Endothelial cell of umbilical vein (primary cell): ENCODE data around the gene FGF12. TPM values are rescaled to one million over a fixed set of nuclear protein-coding genes. Genes with fewer than 3 reads are reported as not detected.

Experiments
- BruUV-seq: library from RNA; stranded (reverse); fragments of 400-500 nt; replicated peaks from 2 replicates; lab custom pipeline; 2021; lab: Mats Ljungman, UMichigan
- CTCF ChIA-PET: fragments of 300-600, 350-600 bp; sonication (Branson Sonifier 250); formaldehyde crosslinking; loops from one replicate; lab custom pipeline; 2021; ENCODE audit warnings: antibody characterized with exemption, inconsistent platforms; lab: Charles Lee
- POLR2A ChIA-PET: fragments of 300-600, 350-600 bp; sonication (Branson Sonifier 250); formaldehyde crosslinking; loops from one replicate; lab custom pipeline; 2021; ENCODE audit warnings: antibody characterized with exemption, inconsistent platforms; lab: Charles Lee
- DNase-seq: peaks from one replicate; pipeline ENCODE4 v3.0.0-alpha.2; 2011; ENCODE audit warnings: low read depth, low spot score
- FAIRE-seq: peaks from 2 replicates; lab custom pipeline; 2011; peaks lifted over from hg19 to GRCh38; lab: Jason Lieb, UNC
- H2AFZ ChIP-seq: 2 replicates; pipeline ENCODE4 v1.6.0; 2012; ENCODE audit warnings: low read depth, low read length, control low read depth, inconsistent platforms
- H3K27ac ChIP-seq: 2 replicates; pipeline ENCODE4 v1.5.1; 2011; ENCODE audit warnings: low read depth, mild to moderate bottlenecking, control low read depth, low read length, moderate library complexity; ENCODE audit not compliant: insufficient read depth
- H3K27me3 ChIP-seq, 2 experiments: 2 replicates each; pipeline versions ENCODE4 v1.6.0 to v1.6.1; 2011; ENCODE audit warnings: low read length in 2 of 2, mixed read lengths in 1 of 2; ENCODE audit not compliant: control insufficient read depth in 2 of 2, insufficient read depth in 2 of 2
- H3K36me3 ChIP-seq, 2 experiments: 2 replicates in 1 of 2; 3 replicates in 1 of 2; pipeline ENCODE4 v1.5.1; 2011; ENCODE audit warnings: low read length in 2 of 2, mild to moderate bottlenecking in 1 of 2, moderate library complexity in 1 of 2; ENCODE audit not compliant: control insufficient read depth in 2 of 2, insufficient read depth in 2 of 2; ENCODE audit errors: extremely low read depth in 1 of 2
- H3K4me1 ChIP-seq: 3 replicates; pipeline ENCODE4 v1.5.1; 2011; ENCODE audit warnings: mild to moderate bottlenecking, low read length; ENCODE audit not compliant: control insufficient read depth, insufficient read depth; ENCODE audit errors: extremely low read depth
- H3K4me2 ChIP-seq: 2 replicates; pipeline ENCODE4 v1.6.1; 2011; ENCODE audit warnings: low read length, control low read depth, mixed read lengths; ENCODE audit not compliant: insufficient read depth
- H3K4me3 ChIP-seq, 3 experiments: fragments of 200-600 bp in 1 of 3; sonication (generic), shearing (Covaris generic) in 1 of 3; replicated peaks in 1 of 3; 2 replicates each; pipeline ENCODE4 v1.5.1; 2011 to 2016; ENCODE audit warnings: control low read depth in 3 of 3, low read length in 3 of 3, mild to moderate bottlenecking in 2 of 3, inconsistent platforms in 1 of 3, low read depth in 1 of 3, moderate library complexity in 1 of 3; ENCODE audit not compliant: insufficient read depth in 1 of 3
- H3K79me2 ChIP-seq: 2 replicates; pipeline ENCODE4 v1.6.0; 2012; ENCODE audit warnings: low read length, inconsistent platforms; ENCODE audit not compliant: control insufficient read depth, insufficient read depth
- H3K9ac ChIP-seq: replicated peaks from 2 replicates; pipeline ENCODE3; 2011; ENCODE audit warnings: low read length, control low read depth; ENCODE audit not compliant: insufficient read depth; ENCODE audit errors: extremely low read depth
- H3K9me1 ChIP-seq: replicated peaks from 3 replicates; pipeline ENCODE4 v1.6.0; 2011; ENCODE audit warnings: mild to moderate bottlenecking, low read length; ENCODE audit not compliant: control insufficient read depth, insufficient read depth; ENCODE audit errors: extremely low read depth
- H3K9me3 ChIP-seq: replicated peaks from 2 replicates; pipeline ENCODE4 v1.5.1; 2012; ENCODE audit warnings: low read length, inconsistent platforms; ENCODE audit not compliant: control insufficient read depth, insufficient read depth
- H4K20me1 ChIP-seq: replicated peaks from 2 replicates; pipeline ENCODE3; 2011; ENCODE audit warnings: mild to moderate bottlenecking, low read length; ENCODE audit not compliant: control insufficient read depth, insufficient read depth; ENCODE audit errors: extremely low read depth
- CTCF ChIP-seq, 2 donors: IDR thresholded peaks; 1 replicate in 1 of 2; 2 replicates in 1 of 2; pipeline ENCODE4 v1.5.1; 2011; ENCODE audit warnings: low read length in 2 of 2, mild to moderate bottlenecking in 2 of 2, moderate library complexity in 2 of 2, control low read depth in 1 of 2, inconsistent platforms in 1 of 2, low read depth in 1 of 2; ENCODE audit not compliant: insufficient read depth in 1 of 2; ENCODE audit errors: extremely low read depth in 1 of 2
- EZH2 ChIP-seq: IDR thresholded peaks from 2 replicates; pipeline ENCODE4 v1.6.1; 2012; ENCODE audit warnings: borderline replicate concordance, low read depth, mild to moderate bottlenecking, moderate library complexity, low read length, inconsistent platforms; ENCODE audit not compliant: severe bottlenecking
- FOS ChIP-seq: IDR thresholded peaks from 2 replicates; pipeline ENCODE4 v1.6.1; 2011; ENCODE audit warnings: mild to moderate bottlenecking, low read length, moderate library complexity, borderline replicate concordance; ENCODE audit not compliant: insufficient read depth
- GATA2 ChIP-seq: IDR thresholded peaks from 2 replicates; pipeline ENCODE4 v1.7.0; 2011; ENCODE audit warnings: low read depth, mild to moderate bottlenecking, moderate library complexity, mixed read lengths, low read length; ENCODE audit not compliant: insufficient read length, insufficient read depth
- JUN ChIP-seq: IDR thresholded peaks from 2 replicates; pipeline ENCODE4 v1.6.1; 2011; ENCODE audit warnings: borderline replicate concordance, low read depth; ENCODE audit not compliant: insufficient read length, insufficient read depth
- MAX ChIP-seq: IDR thresholded peaks from 2 replicates; pipeline ENCODE4 v1.6.1; 2011; ENCODE audit not compliant: insufficient read depth, insufficient read length
- MYC ChIP-seq: IDR thresholded peaks from one replicate; pipeline ENCODE4 v1.6.1; 2011; ENCODE audit warnings: mild to moderate bottlenecking, low read depth, low read length
- POLR2A ChIP-seq: IDR thresholded peaks from 2 replicates; pipeline ENCODE4 v1.6.1; 2012; ENCODE audit warnings: low read depth, mild to moderate bottlenecking, control low read depth, low read length
- POLR2AphosphoS5 ChIP-seq: IDR thresholded peaks from 2 replicates; pipeline ENCODE4 v1.6.1; 2012; ENCODE audit warnings: low read depth, mild to moderate bottlenecking, control low read depth, low read length, moderate library complexity; ENCODE audit not compliant: insufficient read depth
- dilution Hi-C: fragments of 300-500 bp; cut with MboI; formaldehyde crosslinking; loops from one replicate; pipeline ENCODE4 v1.15.0; 2019; ENCODE audit warnings: low sequenced_read_pairs; ENCODE audit not compliant: extremely low pct_ligation_motif_present
- intact Hi-C: fragments of 100-400 bp; cut with micrococcal nuclease; formaldehyde crosslinking; loops from one replicate; pipeline ENCODE4 v1.10.0; 2022
- polyA plus RNA-seq, 4 experiments: library from polyadenylated mRNA; depleted of rRNA in 3 of 4; stranded (reverse) in 3 of 4; unstranded in 1 of 4; fragments of >200 nt; gene quantifications; 2 replicates each; pipeline versions ENCODE4 v1.2.1 to v1.2.3, GENCODE V29; 2011 to 2012; ENCODE audit warnings: missing spikeins in 1 of 4
- total RNA-seq: library from RNA; stranded (reverse); gene quantifications from 2 replicates; pipeline ENCODE4 v1.2.3, GENCODE V29; 2021

FGF12 gene
- total and polyA plus RNA-seq, 2 donors (not counting 3 experiments of a cell fraction or from before 2014, with no cell fraction given) = 0.72 to 2.5 TPM

DNA sequence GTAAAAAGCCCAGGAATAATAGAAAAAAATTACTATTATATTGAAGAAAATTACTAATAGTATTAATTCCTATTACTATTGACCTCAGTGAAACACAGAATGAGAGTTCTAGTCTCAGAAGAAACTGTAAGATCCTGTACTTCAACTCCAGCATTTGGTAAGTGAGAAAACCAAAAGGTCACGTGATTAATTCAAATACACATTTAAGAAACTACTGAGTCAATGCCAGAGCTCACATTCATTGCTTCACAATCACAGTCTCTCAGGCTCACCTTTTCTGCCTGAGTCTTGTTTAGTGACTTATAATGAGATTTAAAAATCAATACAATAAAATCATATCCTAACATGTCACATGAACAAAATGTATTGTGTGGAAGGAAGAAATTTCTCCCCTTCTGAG is 556.1 kb downstream of the FGF12 start:
- no peak for DNase-seq
- POLR2A ChIA-PET = no interaction called here
- FAIRE-seq = no peak

More for the DNA sequence above, 556.1 kb downstream of the FGF12 start:
- Histone ChIP-seq H3K36me3 (no peaks in the 10 kb centered on the region), H3K9me1 (no peaks in the 10 kb centered on the region), H3K4me3 (no peak overlapping the region), H3K9me3 (no peaks in the 10 kb centered on the region), H3K27me3 (no peaks in the 10 kb centered on the region), H4K20me1 (no peaks in the 10 kb centered on the region), H3K79me2 (no peaks in the 10 kb centered on the region), H3K9ac (no peak overlapping the region), H3K27ac (no peak overlapping the region), H3K4me1 (peaks cover 14% of the 10 kb centered on the region), H3K4me2 (no peak overlapping the region), H2AFZ (no peak overlapping the region)
- intact Hi-C loops = no loop called here
- dilution Hi-C loops = no loop called here
- BruUV-seq = no TSS peak
- CTCF ChIA-PET = interaction anchor here (0.9 to 1.8 kb wide), 4 partner anchors 16 to 252 kb away, joined by 3 to 8 read pairs (median 4); no protein-coding TSS in a partner anchor
- TF ChIP-seq POLR2AphosphoS5 (no peak), FOS (no peak), EZH2 (no peak), JUN (no peak), CTCF (IDR thresholded peaks at IDR 0.05; ENCODE audit: extremely low read depth in 1 of 2, insufficient read depth in 1 of 2, low read depth in 1 of 2, low read length in 2 of 2) (no peak), MYC (no peak), MAX (no peak), POLR2A (no peak), GATA2 (no peak)
